ENCODE results near the gene NEDD9. TPM values are rescaled to one million over a fixed set of nuclear protein-coding genes. Genes with fewer than 3 reads are reported as not detected.
A peak's percentile ranks its signal among the peaks of the same experiment; 100 is the strongest.

The NEDD9 gene
- total and polyA plus RNA-seq, 2 experiments from 2014 or later = 4.4 to 13.0 TPM

GRCh38 chr6:11258260-11259237, 26.1 kb upstream of the NEDD9 start:
- Histone ChIP-seq H3K9me2 (ENCODE audit: insufficient read depth) (0 out of 2 replicates have a peak, but pooled peaks cover 2% of the 10 kb centered on the region), H3F3A (replicated peaks; ENCODE audit: low read depth) (no peaks in the 10 kb centered on the region), H3K27ac (ENCODE audit: low read depth) (no peak overlapping the region), H2AFZ (peak overlapping the region; percentile 15), H4K20me1 (replicated peaks; ENCODE audit: insufficient read depth) (no peaks in the 10 kb centered on the region), H3K4me2 (no peak overlapping the region), H3K27me3 (ENCODE audit: insufficient read depth) (no peaks in the 10 kb centered on the region), H3K4me1 (ENCODE audit: insufficient read depth) (peaks cover 5% of the 10 kb centered on the region; the same call in 1 of the 2 replicates), H3K79me2 (replicated peaks; ENCODE audit: insufficient read depth) (no peaks in the 10 kb centered on the region), H3K4me3 (no peak overlapping the region), H3K36me3 (ENCODE audit: insufficient read depth) (no peaks in the 10 kb centered on the region; the same call in 1 of the 2 replicates)
- TF ChIP-seq ZNF462 (CRISPR knock-in tag; IDR thresholded peaks at IDR 0.05) = no peak
- TF ChIP-seq STAT1 (IDR thresholded peaks at IDR 0.05; ENCODE audit: unreplicated experiment) = no peak
- no peak for TF ChIP-seq JUNB (IDR thresholded peaks at IDR 0.05; ENCODE audit: unreplicated experiment)
- no peak for TF ChIP-seq ZNF331 (CRISPR knock-in tag; IDR thresholded peaks at IDR 0.05; ENCODE audit: low read depth)
- no peak for TF ChIP-seq CREB1 (CRISPR knock-in tag; IDR thresholded peaks at IDR 0.05; ENCODE audit: low read depth)
- DNase-seq (ENCODE audit: low spot score) (no peak), ATAC-seq (peak; percentile 70)
- no peaks in the 10 kb centered on the region for H3K36me3 Mint-ChIP-seq (ENCODE audit: low read depth)
- H3K4me3 Mint-ChIP-seq = no peak overlapping the region
- H3K27me3 Mint-ChIP-seq (ENCODE audit: insufficient read depth, low read depth, poor library complexity) = peaks cover 2% of the 10 kb centered on the region
- peaks cover 6% of the 10 kb centered on the region for H3K4me1 Mint-ChIP-seq
- no peaks in the 10 kb centered on the region for H3K9me3 Mint-ChIP-seq
- H3K27ac Mint-ChIP-seq = 0 out of 2 replicates have a peak overlapping the region, but pooled peaks have one; percentile 48

Measured in GM23338 (cell line).